Urinary bladder (tissue), 4 donors: ENCODE measurements around the gene AWAT2. TPM values are rescaled to one million over a fixed set of nuclear protein-coding genes. Genes with fewer than 3 reads are reported as not detected.

Experiments used
- DNase-seq: peaks from one replicate; pipeline ENCODE4 v3.0.0-alpha.2; 2015; ENCODE audit errors: extremely low spot score
- H3K27ac ChIP-seq: one replicate; pipeline ENCODE4 v1.5.1; 2013; ENCODE audit warnings: low read depth, mild to moderate bottlenecking, moderate library complexity
- H3K36me3 ChIP-seq: one replicate; pipeline ENCODE4 v1.6.1; 2013; ENCODE audit warnings: mild to moderate bottlenecking, moderate library complexity; ENCODE audit not compliant: insufficient read depth
- H3K4me1 ChIP-seq: one replicate; pipeline ENCODE4 v1.6.1; 2013; ENCODE audit warnings: mild to moderate bottlenecking, moderate library complexity; ENCODE audit not compliant: insufficient read depth
- H3K4me3 ChIP-seq: one replicate; pipeline ENCODE4 v1.5.1; 2013; ENCODE audit warnings: low read depth, low read length
- WGBS: extraction: QIAGEN DNeasy Blood & Tissue Kit; methylation state at CpG from one replicate; pipeline ENCODE4 v1.1.7; 2013; 5-methylcytosine and 5-hydroxymethylcytosine counted together
- polyA plus RNA-seq: library from polyadenylated mRNA; stranded (reverse); fragments of 200-250 nt; gene quantifications from one replicate; pipeline ENCODE4 v1.2.3, GENCODE V29; 2013
- total RNA-seq: library from RNA; depleted of rRNA; stranded (reverse); fragments of >200 nt; gene quantifications from one replicate; pipeline ENCODE4 v1.2.3, GENCODE V29; 2014
- donor health status: healthy with polysubstance abuse.
- donor health status: healthy.

The AWAT2 gene
- total and polyA plus RNA-seq, 2 donors: not detected

GRCh38 chrX:70032792-70033191 is 16.9 kb downstream of the AWAT2 start:
- no peak for DNase-seq
- H3K27ac ChIP-seq: no peak overlapping the region
- no peaks in the 10 kb centered on the region for H3K4me1 ChIP-seq
- H3K36me3 ChIP-seq: no peaks in the 10 kb centered on the region
- 34% methylated on average over 2 of the region's 2 CpGs for WGBS
- no peak overlapping the region for H3K4me3 ChIP-seq

GRCh38 chrX:70030301-70030767 is 19.4 kb downstream of the AWAT2 start:
- H3K27ac ChIP-seq: no peak overlapping the region
- no peaks in the 10 kb centered on the region for H3K4me1 ChIP-seq
- no peak for DNase-seq
- WGBS: 9% methylated on average over 4 of the region's 4 CpGs
- H3K36me3 ChIP-seq: no peaks in the 10 kb centered on the region
- H3K4me3 ChIP-seq: no peak overlapping the region

GRCh38 chrX:70029863-70030262 is 19.9 kb downstream of the AWAT2 start:
- H3K27ac ChIP-seq: no peak overlapping the region
- H3K36me3 ChIP-seq: no peaks in the 10 kb centered on the region
- no peaks in the 10 kb centered on the region for H3K4me1 ChIP-seq
- 43% methylated on average over 4 of the region's 4 CpGs for WGBS
- no peak for DNase-seq
- no peak overlapping the region for H3K4me3 ChIP-seq

GRCh38 chrX:70026851-70027200 is 22.9 kb downstream of the AWAT2 start:
- Histone ChIP-seq H3K4me3 (no peak overlapping the region), H3K4me1 (no peaks in the 10 kb centered on the region), H3K36me3 (no peaks in the 10 kb centered on the region), H3K27ac (no peak overlapping the region)
- no peak for DNase-seq
- WGBS: 62% methylated on average over 4 of the region's 4 CpGs

- WGBS: 70% methylated on average over 1 of the region's 1 CpG
- H3K36me3 ChIP-seq: no peaks in the 10 kb centered on the region
- no peak for DNase-seq
- H3K4me1 ChIP-seq: no peaks in the 10 kb centered on the region
- H3K4me3 ChIP-seq: no peak overlapping the region
- no peak overlapping the region for H3K27ac ChIP-seq
Measured at GRCh38 chrX:70026112-70026850, 23.5 kb downstream of the AWAT2 start.

GRCh38 chrX:70025464-70025863 is 24.3 kb downstream of the AWAT2 start:
- 11% methylated on average over 1 of the region's 1 CpG for WGBS
- Histone ChIP-seq H3K4me1 (no peaks in the 10 kb centered on the region), H3K27ac (no peak overlapping the region), H3K4me3 (no peak overlapping the region), H3K36me3 (no peaks in the 10 kb centered on the region)
- no peak for DNase-seq

GRCh38 chrX:70022616-70023015 is 27.1 kb downstream of the AWAT2 start:
- DNase-seq: no peak
- WGBS: 82% methylated on average over 4 of the region's 4 CpGs

GRCh38 chrX:70016513-70016912 is 33.2 kb downstream of the AWAT2 start:
- no peaks in the 10 kb centered on the region for H3K36me3 ChIP-seq
- no peak overlapping the region for H3K4me3 ChIP-seq
- 90% methylated on average over 2 of the region's 2 CpGs for WGBS
- H3K4me1 ChIP-seq: no peaks in the 10 kb centered on the region
- DNase-seq: no peak
- no peak overlapping the region for H3K27ac ChIP-seq

More at GRCh38 chrX:70022616-70023015, 27.1 kb downstream of the AWAT2 start:
- H3K27ac ChIP-seq: no peak overlapping the region
- H3K36me3 ChIP-seq: no peaks in the 10 kb centered on the region
- no peaks in the 10 kb centered on the region for H3K4me1 ChIP-seq
- H3K4me3 ChIP-seq: no peak overlapping the region

- H3K4me1 ChIP-seq: no peaks in the 10 kb centered on the region
- H3K36me3 ChIP-seq: no peaks in the 10 kb centered on the region
- H3K4me3 ChIP-seq: no peak overlapping the region
- H3K27ac ChIP-seq: no peak overlapping the region
- 41% methylated on average over 5 of the region's 5 CpGs for WGBS
- DNase-seq: no peak
Measured at GRCh38 chrX:70013466-70014381, 36.0 kb downstream of the AWAT2 start.

- H3K36me3 ChIP-seq: no peaks in the 10 kb centered on the region
- no peak for DNase-seq
- no peak overlapping the region for H3K27ac ChIP-seq
- WGBS: 77% methylated on average over 4 of the region's 4 CpGs
- H3K4me1 ChIP-seq: no peaks in the 10 kb centered on the region
- no peak overlapping the region for H3K4me3 ChIP-seq
Measured at GRCh38 chrX:70012756-70013155, 37.0 kb downstream of the AWAT2 start.

GRCh38 chrX:70009970-70010369 is 39.8 kb downstream of the AWAT2 start:
- Histone ChIP-seq H3K4me3 (no peak overlapping the region), H3K4me1 (no peaks in the 10 kb centered on the region), H3K36me3 (no peaks in the 10 kb centered on the region), H3K27ac (no peak overlapping the region)
- DNase-seq: no peak
- 89% methylated on average over 2 of the region's 2 CpGs for WGBS

- H3K4me1 ChIP-seq: no peaks in the 10 kb centered on the region
- DNase-seq: no peak
- H3K36me3 ChIP-seq: no peaks in the 10 kb centered on the region
- H3K4me3 ChIP-seq: no peak overlapping the region
- no peak overlapping the region for H3K27ac ChIP-seq
Measured at GRCh38 chrX:70009049-70009448, 40.7 kb downstream of the AWAT2 start.

GRCh38 chrX:70007946-70008345 is 41.8 kb downstream of the AWAT2 start:
- no peak overlapping the region for H3K4me3 ChIP-seq
- no peak for DNase-seq
- H3K36me3 ChIP-seq: no peaks in the 10 kb centered on the region
- H3K4me1 ChIP-seq: no peaks in the 10 kb centered on the region
- H3K27ac ChIP-seq: no peak overlapping the region

GRCh38 chrX:70001708-70002341 is 47.9 kb downstream of the AWAT2 start:
- Histone ChIP-seq H3K4me3 (no peak overlapping the region), H3K4me1 (no peaks in the 10 kb centered on the region), H3K36me3 (no peaks in the 10 kb centered on the region), H3K27ac (no peak overlapping the region)
- WGBS: 86% methylated on average over 3 of the region's 3 CpGs
- DNase-seq: no peak
